ENCODE measurements around the gene TSPEAR. TPM values are rescaled to one million over a fixed set of nuclear protein-coding genes. Genes with fewer than 3 reads are reported as not detected.
A peak's percentile ranks its signal among the peaks of the same experiment; 100 is the strongest.

The TSPEAR gene
- polyA plus RNA-seq, 1 experiment, result not detected

- Histone ChIP-seq H3K27me3 (ENCODE audit: control insufficient read depth, insufficient read depth, low read length) (no peaks in the 10 kb centered on the region), H3K4me3 (ENCODE audit: low read depth, low read length) (no peak overlapping the region), H3K36me3 (ENCODE audit: control insufficient read depth, insufficient read depth, low read length) (no peaks in the 10 kb centered on the region)
- POLR2A ChIA-PET, result no interaction called here
- CTCF ChIA-PET, result interaction anchor here (0.9 to 1.2 kb wide), 3 partner anchors 9 to 37 kb away, joined by 3 to 4 read pairs (median 3); no protein-coding TSS in a partner anchor
- DNase-seq (ENCODE audit: low read depth), result no peak
- TF ChIP-seq, protein P1, sequence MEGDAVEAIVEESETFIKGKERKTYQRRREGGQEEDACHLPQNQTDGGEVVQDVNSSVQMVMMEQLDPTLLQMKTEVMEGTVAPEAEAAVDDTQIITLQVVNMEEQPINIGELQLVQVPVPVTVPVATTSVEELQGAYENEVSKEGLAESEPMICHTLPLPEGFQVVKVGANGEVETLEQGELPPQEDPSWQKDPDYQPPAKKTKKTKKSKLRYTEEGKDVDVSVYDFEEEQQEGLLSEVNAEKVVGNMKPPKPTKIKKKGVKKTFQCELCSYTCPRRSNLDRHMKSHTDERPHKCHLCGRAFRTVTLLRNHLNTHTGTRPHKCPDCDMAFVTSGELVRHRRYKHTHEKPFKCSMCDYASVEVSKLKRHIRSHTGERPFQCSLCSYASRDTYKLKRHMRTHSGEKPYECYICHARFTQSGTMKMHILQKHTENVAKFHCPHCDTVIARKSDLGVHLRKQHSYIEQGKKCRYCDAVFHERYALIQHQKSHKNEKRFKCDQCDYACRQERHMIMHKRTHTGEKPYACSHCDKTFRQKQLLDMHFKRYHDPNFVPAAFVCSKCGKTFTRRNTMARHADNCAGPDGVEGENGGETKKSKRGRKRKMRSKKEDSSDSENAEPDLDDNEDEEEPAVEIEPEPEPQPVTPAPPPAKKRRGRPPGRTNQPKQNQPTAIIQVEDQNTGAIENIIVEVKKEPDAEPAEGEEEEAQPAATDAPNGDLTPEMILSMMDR (IDR thresholded peaks at IDR 0.05; ENCODE audit: insufficient read depth, low read depth, low read length), result peak; percentile 61
Measured at GRCh38 chr21:44487831-44488230, 223.5 kb downstream of the TSPEAR start.

GRCh38 chr21:44486302-44486701, 225.1 kb downstream of the TSPEAR start:
- POLR2A ChIA-PET, result no interaction called here
- TF ChIP-seq, protein P1 (IDR thresholded peaks at IDR 0.05; ENCODE audit: insufficient read depth, low read depth, low read length), result no peak
- Histone ChIP-seq H3K27me3 (ENCODE audit: control insufficient read depth, insufficient read depth, low read length) (no peaks in the 10 kb centered on the region), H3K4me3 (ENCODE audit: low read depth, low read length) (no peak overlapping the region), H3K36me3 (ENCODE audit: control insufficient read depth, insufficient read depth, low read length) (no peaks in the 10 kb centered on the region)
- no peak for DNase-seq (ENCODE audit: low read depth)
- CTCF ChIA-PET, result no interaction called here

- Histone ChIP-seq H3K36me3 (ENCODE audit: control insufficient read depth, insufficient read depth, low read length) (no peaks in the 10 kb centered on the region), H3K4me3 (ENCODE audit: low read depth, low read length) (no peak overlapping the region), H3K27me3 (ENCODE audit: control insufficient read depth, insufficient read depth, low read length) (no peaks in the 10 kb centered on the region)
- ChIA-PET POLR2A (no interaction called here), CTCF (no interaction called here)
- TF ChIP-seq, protein P1 (IDR thresholded peaks at IDR 0.05; ENCODE audit: insufficient read depth, low read depth, low read length), result no peak
- DNase-seq (ENCODE audit: low read depth), result no peak
Measured at GRCh38 chr21:44485796-44486195, 225.6 kb downstream of the TSPEAR start.

DNA sequence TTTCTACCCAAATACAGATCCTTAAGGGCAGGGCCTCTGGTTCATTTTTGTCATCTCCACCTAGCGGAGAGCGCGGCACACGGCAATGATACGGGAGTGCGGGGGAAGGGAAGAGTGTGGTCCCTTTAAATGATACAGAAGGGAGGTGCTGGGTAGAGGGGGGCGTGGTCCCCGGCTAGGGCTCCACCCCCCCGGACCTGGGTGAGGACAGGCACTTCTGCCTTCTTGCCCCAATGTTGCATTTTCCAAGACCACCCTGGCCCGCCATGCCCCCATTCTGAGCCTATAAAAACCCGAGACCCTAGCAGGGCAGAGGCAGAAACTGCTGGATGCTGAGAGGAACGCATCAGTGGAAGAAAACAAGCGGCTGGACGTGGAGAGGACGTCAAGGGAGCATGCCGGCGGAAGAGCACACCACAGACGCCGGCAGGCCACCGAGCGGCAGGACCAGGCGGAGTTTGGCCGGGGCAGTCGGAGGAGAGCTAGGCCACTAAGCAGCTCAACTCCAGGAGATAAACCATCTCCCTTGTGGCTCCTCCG, 226.0 kb downstream of the TSPEAR start:
- Histone ChIP-seq H3K27me3 (ENCODE audit: control insufficient read depth, insufficient read depth, low read length) (no peaks in the 10 kb centered on the region), H3K4me3 (ENCODE audit: low read depth, low read length) (no peak overlapping the region), H3K36me3 (ENCODE audit: control insufficient read depth, insufficient read depth, low read length) (no peaks in the 10 kb centered on the region)
- ChIA-PET POLR2A (no interaction called here), CTCF (no interaction called here)
- DNase-seq (ENCODE audit: low read depth), result no peak
- TF ChIP-seq, protein P1 (IDR thresholded peaks at IDR 0.05; ENCODE audit: insufficient read depth, low read depth, low read length), result peak; percentile 12; the same call in 1 of the 2 replicates

DNA sequence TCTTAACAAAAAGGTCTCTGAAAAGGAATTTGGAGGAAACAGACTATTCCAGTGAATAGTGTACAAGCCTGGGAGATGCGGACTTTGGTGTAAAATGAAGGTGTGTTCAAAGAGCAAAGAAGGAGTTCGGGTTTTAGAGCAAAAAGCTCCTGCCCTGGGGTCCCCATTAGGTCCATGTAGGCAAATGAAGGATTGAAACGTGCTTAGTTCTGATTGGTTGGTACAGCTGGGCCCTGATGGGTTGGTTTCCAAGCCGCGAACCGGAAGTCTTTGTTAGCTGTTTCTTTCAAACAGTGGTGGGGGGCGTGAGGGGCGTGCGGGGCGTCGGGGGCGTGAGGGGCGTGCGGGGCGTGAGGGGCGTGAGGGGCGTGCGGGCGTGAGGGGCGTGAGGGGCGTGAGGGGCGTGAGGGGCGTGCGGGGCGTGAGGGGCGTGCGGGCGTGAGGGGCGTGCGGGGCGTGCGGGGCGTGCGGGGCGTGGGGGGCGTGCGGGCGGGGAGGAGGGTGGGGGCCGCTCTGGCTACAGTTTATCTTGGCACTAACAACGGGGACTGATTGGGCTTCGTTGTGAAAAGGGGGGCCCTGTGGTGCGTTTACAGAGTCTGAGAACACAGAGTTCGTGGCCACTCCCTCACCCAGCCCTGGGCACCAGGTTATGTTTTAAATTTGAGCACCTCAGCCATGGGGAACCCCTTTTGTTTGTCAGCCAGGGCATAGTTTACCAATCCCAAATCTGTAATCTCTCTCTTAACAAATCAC, 226.7 kb downstream of the TSPEAR start:
- POLR2A ChIA-PET, result no interaction called here
- Histone ChIP-seq H3K27me3 (ENCODE audit: control insufficient read depth, insufficient read depth, low read length) (no peaks in the 10 kb centered on the region), H3K4me3 (ENCODE audit: low read depth, low read length) (no peak overlapping the region), H3K36me3 (ENCODE audit: control insufficient read depth, insufficient read depth, low read length) (no peaks in the 10 kb centered on the region)
- no peak for DNase-seq (ENCODE audit: low read depth)
- CTCF ChIA-PET, result interaction anchor here (1.2 kb wide), 1 partner anchor 11 kb away, joined by 5 read pairs; no protein-coding TSS in a partner anchor
- TF ChIP-seq, protein P1 (IDR thresholded peaks at IDR 0.05; ENCODE audit: insufficient read depth, low read depth, low read length), result no peak

Measured in BJ (cell line).